Measurements from ENCODE around the gene SORCS2. TPM values are rescaled to one million over a fixed set of nuclear protein-coding genes. Genes with fewer than 3 reads are reported as not detected.

The SORCS2 gene
- total and polyA plus RNA-seq, 2 donors (not counting 1 experiment from before 2014, with no cell fraction given) = not detected

DNA sequence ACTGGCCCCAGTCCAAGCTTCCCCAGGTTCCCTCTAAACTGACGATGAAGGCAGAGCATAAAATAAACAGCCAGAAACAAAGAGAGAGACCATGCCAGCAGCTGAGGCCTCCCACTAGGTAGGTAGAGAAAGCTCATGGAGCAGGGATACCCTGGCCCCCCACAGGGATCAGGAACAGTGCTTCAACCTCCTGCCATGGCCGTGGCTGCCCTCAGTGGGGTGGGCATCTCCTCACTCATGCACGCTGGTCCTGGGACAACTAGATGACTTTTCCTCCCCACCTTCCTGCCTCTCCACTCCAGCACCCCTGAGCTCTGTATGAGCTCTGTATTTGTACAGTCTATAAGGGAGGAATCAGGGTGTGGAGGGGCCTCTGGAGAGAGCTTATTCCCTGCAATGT, 360.1 kb downstream of the SORCS2 start:
- no peak for DNase-seq
- no peak overlapping the region for H3K27ac Mint-ChIP-seq
- intact Hi-C loops (cut with micrococcal nuclease) = no loop called here
- H3K4me2 ChIP-seq (replicated peaks; ENCODE audit: low read depth, low read length, poor library complexity, severe bottlenecking) = no peak overlapping the region
- no peak overlapping the region for H3K27ac ChIP-seq (ENCODE audit: low read length in 2 of 2)
- H3K4me3 Mint-ChIP-seq = no peak overlapping the region
- no peaks in the 10 kb centered on the region for H3K4me1 Mint-ChIP-seq
- no peak for ATAC-seq (ENCODE audit: low read depth)
- no peak overlapping the region for H3K9ac ChIP-seq (ENCODE audit: low read length)
- H3K36me3 ChIP-seq (replicated peaks in 1 of 2; ENCODE audit: control extremely low read depth in 1 of 2, control insufficient read depth in 1 of 2, extremely low read depth in 1 of 2, insufficient read depth in 2 of 2, low read length in 1 of 2) = no peaks in the 10 kb centered on the region
- WGBS (ENCODE audit: insufficient coverage) = 60% methylated on average over 1 of the region's 3 CpGs
- no peaks in the 10 kb centered on the region for H4K20me1 ChIP-seq (ENCODE audit: control insufficient read depth, insufficient read depth, low read length, poor library complexity, severe bottlenecking)
- no peak for TF ChIP-seq EZH2 (IDR thresholded peaks at IDR 0.05; ENCODE audit: borderline replicate concordance, insufficient read depth, low read depth, low read length, poor library complexity, severe bottlenecking)
- TF ChIP-seq, protein P1, sequence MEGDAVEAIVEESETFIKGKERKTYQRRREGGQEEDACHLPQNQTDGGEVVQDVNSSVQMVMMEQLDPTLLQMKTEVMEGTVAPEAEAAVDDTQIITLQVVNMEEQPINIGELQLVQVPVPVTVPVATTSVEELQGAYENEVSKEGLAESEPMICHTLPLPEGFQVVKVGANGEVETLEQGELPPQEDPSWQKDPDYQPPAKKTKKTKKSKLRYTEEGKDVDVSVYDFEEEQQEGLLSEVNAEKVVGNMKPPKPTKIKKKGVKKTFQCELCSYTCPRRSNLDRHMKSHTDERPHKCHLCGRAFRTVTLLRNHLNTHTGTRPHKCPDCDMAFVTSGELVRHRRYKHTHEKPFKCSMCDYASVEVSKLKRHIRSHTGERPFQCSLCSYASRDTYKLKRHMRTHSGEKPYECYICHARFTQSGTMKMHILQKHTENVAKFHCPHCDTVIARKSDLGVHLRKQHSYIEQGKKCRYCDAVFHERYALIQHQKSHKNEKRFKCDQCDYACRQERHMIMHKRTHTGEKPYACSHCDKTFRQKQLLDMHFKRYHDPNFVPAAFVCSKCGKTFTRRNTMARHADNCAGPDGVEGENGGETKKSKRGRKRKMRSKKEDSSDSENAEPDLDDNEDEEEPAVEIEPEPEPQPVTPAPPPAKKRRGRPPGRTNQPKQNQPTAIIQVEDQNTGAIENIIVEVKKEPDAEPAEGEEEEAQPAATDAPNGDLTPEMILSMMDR (IDR thresholded peaks at IDR 0.05) = no peak
- no peaks in the 10 kb centered on the region for H3K27me3 ChIP-seq (replicated peaks in 1 of 4; ENCODE audit: control extremely low read depth in 1 of 4, control insufficient read depth in 3 of 4, insufficient read depth in 4 of 4, low read length in 3 of 4)
- H2AFZ ChIP-seq (ENCODE audit: insufficient read depth, low read depth, low read length, poor library complexity, severe bottlenecking) = no peak overlapping the region
- H3K4me3 ChIP-seq (ENCODE audit: control extremely low read depth in 1 of 5, extremely low read depth in 1 of 5, insufficient read depth in 1 of 5, low read depth in 2 of 5, low read length in 4 of 5) = no peak overlapping the region
- no peaks in the 10 kb centered on the region for H3K4me1 ChIP-seq (ENCODE audit: control insufficient read depth in 2 of 2, insufficient read depth in 2 of 2, low read length in 2 of 2)
- H3K27me3 Mint-ChIP-seq = no peaks in the 10 kb centered on the region
- H3K9me3 ChIP-seq (ENCODE audit: control extremely low read depth in 1 of 3, control insufficient read depth in 2 of 3, insufficient read depth in 1 of 3, low read length in 2 of 3) = peaks cover 0 to 57% (median 6%) of the 10 kb centered on the region in 3 donors
- peaks cover 23% of the 10 kb centered on the region for H3K9me3 Mint-ChIP-seq (ENCODE audit: insufficient read depth)
- CTCF ChIA-PET = no interaction called here
- H3K79me2 ChIP-seq (ENCODE audit: control insufficient read depth, insufficient read depth, low read length) = no peaks in the 10 kb centered on the region
- POLR2A ChIA-PET = no interaction called here

DNA sequence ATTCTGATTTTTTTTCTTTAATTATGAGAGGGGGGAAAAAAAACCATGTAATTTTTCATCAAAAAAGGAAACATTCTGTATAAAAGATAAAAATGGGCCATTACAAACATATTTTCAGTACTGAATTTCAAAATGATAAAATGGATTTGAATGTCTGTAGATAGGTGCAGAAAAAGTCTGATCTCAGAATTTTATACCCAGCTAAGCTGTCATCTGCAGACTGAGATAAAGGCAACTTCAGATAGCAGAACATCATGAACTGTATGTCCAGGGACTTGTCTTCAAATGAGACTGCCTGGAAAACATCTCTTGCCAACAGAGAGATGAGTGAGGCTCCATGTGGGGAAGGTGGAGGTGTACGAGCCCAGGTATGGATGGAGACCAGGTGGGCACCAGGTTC, 360.9 kb downstream of the SORCS2 start:
- no peak overlapping the region for H3K4me3 Mint-ChIP-seq
- no CpG with 5 or more reads among the region's 1 CpG for WGBS (ENCODE audit: insufficient coverage)
- H3K36me3 ChIP-seq (replicated peaks in 1 of 2; ENCODE audit: control extremely low read depth in 1 of 2, control insufficient read depth in 1 of 2, extremely low read depth in 1 of 2, insufficient read depth in 2 of 2, low read length in 1 of 2) = no peaks in the 10 kb centered on the region
- ChIA-PET POLR2A (no interaction called here), CTCF (no interaction called here)
- no peaks in the 10 kb centered on the region for H3K27me3 ChIP-seq (replicated peaks in 1 of 4; ENCODE audit: control extremely low read depth in 1 of 4, control insufficient read depth in 3 of 4, insufficient read depth in 4 of 4, low read length in 3 of 4)
- no peaks in the 10 kb centered on the region for H3K4me1 Mint-ChIP-seq
- no peak overlapping the region for H3K4me2 ChIP-seq (replicated peaks; ENCODE audit: low read depth, low read length, poor library complexity, severe bottlenecking)
- peaks cover 0 to 65% (median 6%) of the 10 kb centered on the region in 3 donors for H3K9me3 ChIP-seq (ENCODE audit: control extremely low read depth in 1 of 3, control insufficient read depth in 2 of 3, insufficient read depth in 1 of 3, low read length in 2 of 3)
- TF ChIP-seq, protein P1 (IDR thresholded peaks at IDR 0.05) = no peak
- TF ChIP-seq EZH2 (IDR thresholded peaks at IDR 0.05; ENCODE audit: borderline replicate concordance, insufficient read depth, low read depth, low read length, poor library complexity, severe bottlenecking) = no peak
- intact Hi-C loops (cut with micrococcal nuclease) = no loop called here
- no peak overlapping the region for H3K27ac ChIP-seq (ENCODE audit: low read length in 2 of 2)
- H2AFZ ChIP-seq (ENCODE audit: insufficient read depth, low read depth, low read length, poor library complexity, severe bottlenecking) = no peak overlapping the region
- ATAC-seq (ENCODE audit: low read depth) (no peak), DNase-seq (no peak)
- no peak overlapping the region for H3K27ac Mint-ChIP-seq
- no peaks in the 10 kb centered on the region for H3K4me1 ChIP-seq (ENCODE audit: control insufficient read depth in 2 of 2, insufficient read depth in 2 of 2, low read length in 2 of 2)
- no peaks in the 10 kb centered on the region for H4K20me1 ChIP-seq (ENCODE audit: control insufficient read depth, insufficient read depth, low read length, poor library complexity, severe bottlenecking)
- H3K79me2 ChIP-seq (ENCODE audit: control insufficient read depth, insufficient read depth, low read length) = no peaks in the 10 kb centered on the region
- no peak overlapping the region for H3K9ac ChIP-seq (ENCODE audit: low read length)
- H3K27me3 Mint-ChIP-seq = no peaks in the 10 kb centered on the region
- H3K4me3 ChIP-seq (ENCODE audit: control extremely low read depth in 1 of 5, extremely low read depth in 1 of 5, insufficient read depth in 1 of 5, low read depth in 2 of 5, low read length in 4 of 5) = no peak overlapping the region
- peaks cover 23% of the 10 kb centered on the region for H3K9me3 Mint-ChIP-seq (ENCODE audit: insufficient read depth)
